B cell (primary cell): ENCODE data around the gene TMEM182.

Experiments
- CTCF ChIP-seq: fragments of 200-600 bp; IDR thresholded peaks from one replicate; pipeline ENCODE4 v1.8.0; 2022; ENCODE audit warnings: antibody characterized with exemption, mild to moderate bottlenecking
- EZH2 ChIP-seq: IDR thresholded peaks from 2 replicates; pipeline ENCODE4 v1.6.1; 2012; ENCODE audit warnings: borderline replicate concordance, low read depth, mild to moderate bottlenecking, moderate library complexity, low read length; ENCODE audit not compliant: insufficient read depth, poor library complexity, severe bottlenecking

GRCh38 chr2:102737431-102737830 lies 24.4 kb upstream of the TMEM182 start:
- no peak for TF ChIP-seq CTCF
- no peak for TF ChIP-seq EZH2
